CD4-positive, CD25-positive, alpha-beta regulatory T cell (primary cell): ENCODE results near the gene ZHX3. TPM values are rescaled to one million over a fixed set of nuclear protein-coding genes. Genes with fewer than 3 reads are reported as not detected.

Experiments used
- ATAC-seq, 2 donors: fragments of 150-1000 bp; cut with Tn5 transposase; one replicate each; pipeline ENCODE4 v1.10.0; 2021; ENCODE audit warnings: low read depth in 2 of 2, moderate number of reproducible peaks in 2 of 2, moderate library complexity in 1 of 2
- DNase-seq, 3 donors: peaks; one replicate each; pipeline versions ENCODE4 v3.0.0 to v3.0.0-alpha.2; 2012 to 2022; ENCODE audit warnings: mixed read lengths in 1 of 3
- H3K27ac ChIP-seq: one replicate; pipeline ENCODE4 v1.7.0; 2013; ENCODE audit warnings: mild to moderate bottlenecking, low read length; ENCODE audit not compliant: insufficient read depth, poor library complexity, severe bottlenecking
- H3K27me3 ChIP-seq: one replicate; pipeline ENCODE4 v1.7.0; 2013; ENCODE audit warnings: low read length; ENCODE audit not compliant: control insufficient read depth, insufficient read depth
- H3K36me3 ChIP-seq: one replicate; pipeline ENCODE4 v1.7.0; 2013; ENCODE audit warnings: mild to moderate bottlenecking, low read length, moderate library complexity; ENCODE audit not compliant: control insufficient read depth, insufficient read depth
- H3K4me1 ChIP-seq: 2 replicates; pipeline ENCODE4 v1.7.0; 2013; ENCODE audit warnings: mild to moderate bottlenecking, low read length; ENCODE audit not compliant: insufficient read depth, control insufficient read depth, poor library complexity, severe bottlenecking
- H3K4me3 ChIP-seq: one replicate; pipeline ENCODE4 v1.7.0; 2013; ENCODE audit warnings: low read depth, mild to moderate bottlenecking, low read length, moderate library complexity
- H3K9me3 ChIP-seq, 2 experiments: 1 replicate in 1 of 2; 2 replicates in 1 of 2; pipeline ENCODE4 v1.7.0; 2013; ENCODE audit warnings: low read length in 2 of 2, mild to moderate bottlenecking in 1 of 2, moderate library complexity in 1 of 2; ENCODE audit not compliant: control insufficient read depth in 2 of 2
- H3K27ac Mint-ChIP-seq, 3 donors: one replicate each; pipeline ENCODE4 v1.8.0; 2020 to 2022; ENCODE audit warnings: mild to moderate bottlenecking in 3 of 3, mixed read lengths in 3 of 3, moderate library complexity in 2 of 3
- H3K27me3 Mint-ChIP-seq: one replicate; pipeline ENCODE4 v1.8.0; 2022; ENCODE audit warnings: mild to moderate bottlenecking, mixed read lengths
- H3K36me3 Mint-ChIP-seq: one replicate; pipeline ENCODE4 v1.8.0; 2020; ENCODE audit warnings: mixed read lengths
- H3K4me1 Mint-ChIP-seq, 4 donors: one replicate each; pipeline ENCODE4 v1.8.0; 2020 to 2022; ENCODE audit warnings: mixed read lengths in 4 of 4, mild to moderate bottlenecking in 1 of 4
- H3K4me3 Mint-ChIP-seq, 4 donors: one replicate each; pipeline ENCODE4 v1.8.0; 2020 to 2022; ENCODE audit warnings: mild to moderate bottlenecking in 4 of 4, mixed read lengths in 4 of 4, moderate library complexity in 3 of 4
- H3K9me3 Mint-ChIP-seq, 7 donors: one replicate each; pipeline ENCODE4 v1.8.0; 2020 to 2022; ENCODE audit warnings: mixed read lengths in 7 of 7, mild to moderate bottlenecking in 3 of 7, moderate library complexity in 2 of 7
- polyA plus RNA-seq, 4 donors: library from polyadenylated mRNA; unstranded; fragments of 300-500 nt; fragmentation: Illumina TruSeq; gene quantifications; one replicate each; pipeline ENCODE4 v1.2.3, GENCODE V29; 2021
- total RNA-seq: library from RNA; stranded (reverse); gene quantifications from one replicate; pipeline ENCODE4 v1.2.3, GENCODE V29; 2022

The ZHX3 gene
- total and polyA plus RNA-seq, 5 donors from 2014 or later: 0.42 to 8.8 (median 2.9) TPM

GRCh38 chr20:41228858-41229257 is 88.7 kb downstream of the ZHX3 start:
- no peaks in the 10 kb centered on the region for H3K27me3 Mint-ChIP-seq
- peak in 1 of 3 donors; percentile 22 for DNase-seq
- no peaks in the 10 kb centered on the region for H3K36me3 Mint-ChIP-seq
- Histone ChIP-seq H3K27me3 (no peaks in the 10 kb centered on the region), H3K9me3 (no peaks in the 10 kb centered on the region), H3K4me1 (peaks cover 7% of the 10 kb centered on the region), H3K36me3 (no peaks in the 10 kb centered on the region), H3K4me3 (no peak overlapping the region), H3K27ac (no peak overlapping the region)
- no peak overlapping the region for H3K27ac Mint-ChIP-seq
- peaks cover 12 to 18% (median 14%) of the 10 kb centered on the region in 4 donors for H3K4me1 Mint-ChIP-seq
- no peak for ATAC-seq
- H3K4me3 Mint-ChIP-seq: no peak overlapping the region
- H3K9me3 Mint-ChIP-seq: no peaks in the 10 kb centered on the region

GRCh38 chr20:41226426-41226825 is 91.1 kb downstream of the ZHX3 start:
- H3K9me3 ChIP-seq: no peaks in the 10 kb centered on the region
- H3K4me1 ChIP-seq: no peaks in the 10 kb centered on the region
- no peaks in the 10 kb centered on the region for H3K9me3 Mint-ChIP-seq
- no peak overlapping the region for H3K4me3 Mint-ChIP-seq
- H3K4me3 ChIP-seq: no peak overlapping the region
- no peak for ATAC-seq
- H3K27ac ChIP-seq: no peak overlapping the region
- DNase-seq: no peak
- peaks cover 5% of the 10 kb centered on the region for H3K36me3 Mint-ChIP-seq
- peaks cover 5% of the 10 kb centered on the region for H3K27me3 Mint-ChIP-seq
- H3K27me3 ChIP-seq: no peaks in the 10 kb centered on the region
- peaks cover 0 to 8% (median 6%) of the 10 kb centered on the region in 4 donors for H3K4me1 Mint-ChIP-seq
- no peaks in the 10 kb centered on the region for H3K36me3 ChIP-seq
- H3K27ac Mint-ChIP-seq: no peak overlapping the region

GRCh38 chr20:41225091-41225490 is 92.4 kb downstream of the ZHX3 start:
- Mint-ChIP-seq H3K4me1 (peaks cover 0 to 8% (median 3%) of the 10 kb centered on the region in 4 donors), H3K27me3 (peaks cover 6% of the 10 kb centered on the region), H3K36me3 (peaks cover 5% of the 10 kb centered on the region), H3K4me3 (no peak overlapping the region), H3K9me3 (no peaks in the 10 kb centered on the region), H3K27ac (no peak overlapping the region)
- no peaks in the 10 kb centered on the region for H3K36me3 ChIP-seq
- no peak for DNase-seq
- no peaks in the 10 kb centered on the region for H3K27me3 ChIP-seq
- H3K27ac ChIP-seq: no peak overlapping the region
- H3K4me3 ChIP-seq: no peak overlapping the region
- no peak for ATAC-seq
- H3K4me1 ChIP-seq: no peaks in the 10 kb centered on the region
- no peaks in the 10 kb centered on the region for H3K9me3 ChIP-seq

- Mint-ChIP-seq H3K9me3 (no peaks in the 10 kb centered on the region), H3K36me3 (peaks cover 5% of the 10 kb centered on the region), H3K4me3 (no peak overlapping the region), H3K27ac (no peak overlapping the region), H3K4me1 (peaks cover 0 to 4% (median 3%) of the 10 kb centered on the region in 4 donors), H3K27me3 (peaks cover 6% of the 10 kb centered on the region)
- H3K4me1 ChIP-seq: no peaks in the 10 kb centered on the region
- H3K36me3 ChIP-seq: no peaks in the 10 kb centered on the region
- no peak for DNase-seq
- no peak overlapping the region for H3K27ac ChIP-seq
- H3K27me3 ChIP-seq: no peaks in the 10 kb centered on the region
- no peak for ATAC-seq
- no peak overlapping the region for H3K4me3 ChIP-seq
- H3K9me3 ChIP-seq: no peaks in the 10 kb centered on the region
These were observed 93.2 kb downstream of the ZHX3 start for GRCh38 chr20:41224281-41224680.

GRCh38 chr20:41223112-41223511 is 94.4 kb downstream of the ZHX3 start:
- Mint-ChIP-seq H3K27me3 (peaks cover 6% of the 10 kb centered on the region), H3K9me3 (no peaks in the 10 kb centered on the region), H3K27ac (no peak overlapping the region), H3K4me1 (no peaks in the 10 kb centered on the region), H3K36me3 (peaks cover 5% of the 10 kb centered on the region), H3K4me3 (no peak overlapping the region)
- no peak for ATAC-seq
- no peak overlapping the region for H3K4me3 ChIP-seq
- no peaks in the 10 kb centered on the region for H3K4me1 ChIP-seq
- H3K27ac ChIP-seq: no peak overlapping the region
- H3K27me3 ChIP-seq: no peaks in the 10 kb centered on the region
- H3K9me3 ChIP-seq: no peaks in the 10 kb centered on the region
- no peaks in the 10 kb centered on the region for H3K36me3 ChIP-seq
- no peak for DNase-seq

- Histone ChIP-seq H3K4me1 (no peaks in the 10 kb centered on the region), H3K27ac (no peak overlapping the region), H3K4me3 (no peak overlapping the region), H3K9me3 (no peaks in the 10 kb centered on the region), H3K36me3 (no peaks in the 10 kb centered on the region), H3K27me3 (no peaks in the 10 kb centered on the region)
- Mint-ChIP-seq H3K27me3 (peaks cover 6% of the 10 kb centered on the region), H3K4me1 (no peaks in the 10 kb centered on the region), H3K9me3 (no peaks in the 10 kb centered on the region), H3K4me3 (no peak overlapping the region), H3K27ac (no peak overlapping the region), H3K36me3 (peaks cover 5% of the 10 kb centered on the region)
- no peak for ATAC-seq
- DNase-seq: no peak
These were observed 94.8 kb downstream of the ZHX3 start for GRCh38 chr20:41222703-41223102.

GRCh38 chr20:41222296-41222695 is 95.2 kb downstream of the ZHX3 start:
- no peaks in the 10 kb centered on the region for H3K9me3 ChIP-seq
- Mint-ChIP-seq H3K9me3 (no peaks in the 10 kb centered on the region), H3K27ac (no peak overlapping the region)

GRCh38 chr20:41221614-41222218 is 95.8 kb downstream of the ZHX3 start:
- Histone ChIP-seq H3K4me3 (no peak overlapping the region), H3K9me3 (no peaks in the 10 kb centered on the region), H3K36me3 (no peaks in the 10 kb centered on the region), H3K27me3 (no peaks in the 10 kb centered on the region), H3K4me1 (no peaks in the 10 kb centered on the region), H3K27ac (no peak overlapping the region)
- ATAC-seq (no peak), DNase-seq (no peak)
- Mint-ChIP-seq H3K27ac (no peak overlapping the region), H3K4me1 (no peaks in the 10 kb centered on the region), H3K9me3 (no peaks in the 10 kb centered on the region), H3K27me3 (peaks cover 6% of the 10 kb centered on the region), H3K4me3 (no peak overlapping the region), H3K36me3 (peaks cover 5% of the 10 kb centered on the region)

More at GRCh38 chr20:41222296-41222695, 95.2 kb downstream of the ZHX3 start:
- no peak for ATAC-seq
- peaks cover 6% of the 10 kb centered on the region for H3K27me3 Mint-ChIP-seq
- no peak overlapping the region for H3K4me3 ChIP-seq
- no peak for DNase-seq
- H3K27me3 ChIP-seq: no peaks in the 10 kb centered on the region
- no peaks in the 10 kb centered on the region for H3K4me1 ChIP-seq
- H3K4me3 Mint-ChIP-seq: no peak overlapping the region
- H3K36me3 ChIP-seq: no peaks in the 10 kb centered on the region
- peaks cover 5% of the 10 kb centered on the region for H3K36me3 Mint-ChIP-seq
- no peaks in the 10 kb centered on the region for H3K4me1 Mint-ChIP-seq
- no peak overlapping the region for H3K27ac ChIP-seq
